ENCODE data around the gene PSMF1.
"Not testable (repeated sequence)": the region's sequence is repeated elsewhere in the genome, so short reads cannot be mapped to it uniquely, and the experiment has no call there.

PSMF1 gene

GRCh38 chr20:1214838-1215261 is 96.4 kb downstream of the PSMF1 start:
- no peak for DNase-seq

- no peak for DNase-seq
Observed at GRCh38 chr20:1215386-1216170, 97.2 kb downstream of the PSMF1 start.

GRCh38 chr20:1216527-1217427 is 98.4 kb downstream of the PSMF1 start:
- not testable (repeated sequence) for DNase-seq
